ENCODE results near the gene DRD5. TPM values are rescaled to one million over a fixed set of nuclear protein-coding genes. Genes with fewer than 3 reads are reported as not detected.

The DRD5 gene
- total RNA-seq, 2 experiments from 2014 or later: not detected

DNA sequence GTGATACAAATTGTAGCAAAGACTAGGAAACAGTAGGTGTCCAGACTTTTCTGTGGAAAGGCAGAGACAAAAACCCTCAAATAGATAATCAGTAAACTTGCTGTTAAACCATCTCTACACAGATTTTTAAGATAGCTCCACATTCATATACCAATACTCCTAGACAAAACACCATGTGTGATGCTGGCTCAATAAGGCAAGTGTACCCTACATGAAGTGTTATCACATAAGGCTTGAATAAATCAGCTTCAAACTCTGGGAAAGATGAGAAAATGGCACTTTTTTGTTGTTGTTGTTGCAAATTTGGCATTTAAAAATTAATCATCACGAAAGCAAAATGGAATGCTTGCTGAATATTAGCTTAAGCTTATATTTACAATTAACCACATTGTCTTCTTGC lies 45.1 kb downstream of the DRD5 start:
- Mint-ChIP-seq H3K27ac (no peak overlapping the region), H3K9me3 (no peaks in the 10 kb centered on the region), H3K36me3 (no peaks in the 10 kb centered on the region), H3K27me3 (peaks cover 7% of the 10 kb centered on the region), H3K4me1 (ENCODE audit: low read depth) (peaks cover 12% of the 10 kb centered on the region), H3K4me3 (no peak overlapping the region)
- ChIA-PET POLR2A (interaction anchor here (0.6 kb wide), 1 partner anchor 182 kb away, joined by 4 read pairs; no protein-coding TSS in a partner anchor), CTCF (interaction anchor here (1.5 kb wide), 1 partner anchor 123 kb away, joined by 3 read pairs; no protein-coding TSS in a partner anchor)
- intact Hi-C loops (cut with micrococcal nuclease): no loop called here
- no peak for DNase-seq

DNA sequence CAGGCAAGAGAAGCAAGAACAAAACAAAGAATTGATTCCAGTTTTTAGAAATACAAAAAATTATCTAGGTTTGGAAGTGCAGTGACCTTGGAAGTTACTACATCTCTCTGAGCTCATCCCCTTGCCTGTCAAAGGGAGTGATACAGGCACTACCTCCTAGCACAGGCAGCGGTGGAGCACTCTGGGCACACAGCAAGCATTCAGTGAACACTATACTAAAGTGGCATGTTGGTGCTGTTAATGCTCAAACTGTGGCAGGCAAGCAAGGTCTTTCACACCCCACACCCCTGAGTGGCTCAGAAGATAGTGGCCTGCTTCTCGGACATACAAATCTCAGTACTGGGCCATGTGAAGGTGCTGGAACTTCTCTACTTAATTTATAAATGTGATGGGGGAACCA lies 51.2 kb downstream of the DRD5 start:
- ChIA-PET POLR2A (no interaction called here), CTCF (interaction anchor here (1.2 kb wide), 1 partner anchor 181 kb away, joined by 3 read pairs; no protein-coding TSS in a partner anchor)
- Mint-ChIP-seq H3K36me3 (no peaks in the 10 kb centered on the region), H3K9me3 (no peaks in the 10 kb centered on the region), H3K27ac (no peak overlapping the region), H3K27me3 (peaks cover 4% of the 10 kb centered on the region), H3K4me3 (no peak overlapping the region), H3K4me1 (ENCODE audit: low read depth) (no peaks in the 10 kb centered on the region)
- intact Hi-C loops (cut with micrococcal nuclease): no loop called here
- no peak for DNase-seq

GRCh38 chr4:9833421-9833820 lies 52.0 kb downstream of the DRD5 start:
- H3K36me3 Mint-ChIP-seq: no peaks in the 10 kb centered on the region
- intact Hi-C loops (cut with micrococcal nuclease): no loop called here
- DNase-seq: no peak
- POLR2A ChIA-PET: no interaction called here
- no peak overlapping the region for H3K27ac Mint-ChIP-seq
- H3K9me3 Mint-ChIP-seq: peaks cover 2% of the 10 kb centered on the region
- CTCF ChIA-PET: no interaction called here
- no peak overlapping the region for H3K4me3 Mint-ChIP-seq
- H3K27me3 Mint-ChIP-seq: peaks cover 4% of the 10 kb centered on the region
- no peaks in the 10 kb centered on the region for H3K4me1 Mint-ChIP-seq (ENCODE audit: low read depth)

Other genes with a start within 250 kb of the DRD5 start
- gene SLC2A9, start 239.9 kb downstream of the DRD5 start, total RNA-seq: under 1 TPM; 0.10 to 0.65 TPM

All from activated CD4-positive, alpha-beta memory T cell treated with anti-CD3 and anti-CD28 coated beads for 36 hours (primary cell).